GM23338 (cell line): ENCODE results near the gene EYS.
A peak's percentile ranks its signal among the peaks of the same experiment; 100 is the strongest.

Source experiments
- EZH2 ChIP-seq: fragments of 200-600 bp; sonication (generic); IDR thresholded peaks from one replicate; pipeline ENCODE4 v1.8.0; 2017; ENCODE audit warnings: antibody characterized with exemption, mild to moderate bottlenecking, low read depth; ENCODE audit not compliant: unreplicated experiment
- TF ChIP-seq, protein P1 (sequence below), 2 experiments: fragments of 200-600 bp in 1 of 2; sonication (generic) in 1 of 2; conservative IDR thresholded peaks; 2 replicates each; pipeline versions ENCODE4 v1.5.1 to v1.6.1; 2016 to 2017; ENCODE audit warnings: antibody characterized with exemption in 2 of 2, low read depth in 2 of 2, mild to moderate bottlenecking in 2 of 2, moderate library complexity in 1 of 2

- no peak for TF ChIP-seq EZH2
- TF ChIP-seq, protein P1, sequence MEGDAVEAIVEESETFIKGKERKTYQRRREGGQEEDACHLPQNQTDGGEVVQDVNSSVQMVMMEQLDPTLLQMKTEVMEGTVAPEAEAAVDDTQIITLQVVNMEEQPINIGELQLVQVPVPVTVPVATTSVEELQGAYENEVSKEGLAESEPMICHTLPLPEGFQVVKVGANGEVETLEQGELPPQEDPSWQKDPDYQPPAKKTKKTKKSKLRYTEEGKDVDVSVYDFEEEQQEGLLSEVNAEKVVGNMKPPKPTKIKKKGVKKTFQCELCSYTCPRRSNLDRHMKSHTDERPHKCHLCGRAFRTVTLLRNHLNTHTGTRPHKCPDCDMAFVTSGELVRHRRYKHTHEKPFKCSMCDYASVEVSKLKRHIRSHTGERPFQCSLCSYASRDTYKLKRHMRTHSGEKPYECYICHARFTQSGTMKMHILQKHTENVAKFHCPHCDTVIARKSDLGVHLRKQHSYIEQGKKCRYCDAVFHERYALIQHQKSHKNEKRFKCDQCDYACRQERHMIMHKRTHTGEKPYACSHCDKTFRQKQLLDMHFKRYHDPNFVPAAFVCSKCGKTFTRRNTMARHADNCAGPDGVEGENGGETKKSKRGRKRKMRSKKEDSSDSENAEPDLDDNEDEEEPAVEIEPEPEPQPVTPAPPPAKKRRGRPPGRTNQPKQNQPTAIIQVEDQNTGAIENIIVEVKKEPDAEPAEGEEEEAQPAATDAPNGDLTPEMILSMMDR (conservative IDR thresholded peaks at IDR 0.05; ENCODE audit: low read depth in 2 of 2) = peak; percentile 19 to 50; a peak in 2 of 4 replicates
Observed at GRCh38 chr6:65259059-65259458, 448.0 kb downstream of the EYS start.
